ENCODE measurements around the gene ST6GALNAC3. TPM values are rescaled to one million over a fixed set of nuclear protein-coding genes. Genes with fewer than 3 reads are reported as not detected.

Gene ST6GALNAC3
- polyA plus RNA-seq, 1 donor (not counting 4 experiments of a cell fraction or from before 2014, with no cell fraction given): 0.08 TPM

DNA sequence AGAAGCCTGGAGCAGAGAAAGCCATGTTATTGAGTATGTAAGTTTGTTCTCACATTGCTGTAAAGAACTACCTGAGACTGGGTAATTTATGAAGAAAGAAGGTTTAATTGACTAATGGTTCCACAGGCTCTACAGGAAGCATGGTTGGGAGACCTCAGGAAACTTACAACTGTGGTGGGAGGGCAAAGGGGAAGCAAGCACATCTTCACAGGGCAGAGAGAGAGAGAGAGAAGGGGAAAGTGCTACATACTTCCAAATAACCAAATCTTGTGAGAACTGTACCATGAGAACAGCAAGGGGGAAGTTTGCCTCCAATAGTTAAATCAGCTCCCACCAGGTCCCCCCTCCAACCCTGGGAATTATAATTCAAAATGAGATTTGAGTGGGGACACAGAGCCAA, 302.7 kb downstream of the ST6GALNAC3 start:
- dilution Hi-C loops (cut with MboI; ENCODE audit: extremely low pct_ligation_motif_present, low sequenced_read_pairs): no loop called here
- TF ChIP-seq, protein P1, sequence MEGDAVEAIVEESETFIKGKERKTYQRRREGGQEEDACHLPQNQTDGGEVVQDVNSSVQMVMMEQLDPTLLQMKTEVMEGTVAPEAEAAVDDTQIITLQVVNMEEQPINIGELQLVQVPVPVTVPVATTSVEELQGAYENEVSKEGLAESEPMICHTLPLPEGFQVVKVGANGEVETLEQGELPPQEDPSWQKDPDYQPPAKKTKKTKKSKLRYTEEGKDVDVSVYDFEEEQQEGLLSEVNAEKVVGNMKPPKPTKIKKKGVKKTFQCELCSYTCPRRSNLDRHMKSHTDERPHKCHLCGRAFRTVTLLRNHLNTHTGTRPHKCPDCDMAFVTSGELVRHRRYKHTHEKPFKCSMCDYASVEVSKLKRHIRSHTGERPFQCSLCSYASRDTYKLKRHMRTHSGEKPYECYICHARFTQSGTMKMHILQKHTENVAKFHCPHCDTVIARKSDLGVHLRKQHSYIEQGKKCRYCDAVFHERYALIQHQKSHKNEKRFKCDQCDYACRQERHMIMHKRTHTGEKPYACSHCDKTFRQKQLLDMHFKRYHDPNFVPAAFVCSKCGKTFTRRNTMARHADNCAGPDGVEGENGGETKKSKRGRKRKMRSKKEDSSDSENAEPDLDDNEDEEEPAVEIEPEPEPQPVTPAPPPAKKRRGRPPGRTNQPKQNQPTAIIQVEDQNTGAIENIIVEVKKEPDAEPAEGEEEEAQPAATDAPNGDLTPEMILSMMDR (optimal IDR thresholded peaks at IDR 0.05 in 1 of 3, IDR thresholded peaks at IDR 0.05 in 1 of 3, conservative IDR thresholded peaks at IDR 0.05 in 1 of 3; ENCODE audit: extremely low read depth in 1 of 3, insufficient read depth in 2 of 3, low read length in 3 of 3): no peak
- DNase-seq (ENCODE audit: low read depth, low spot score) (no peak), FAIRE-seq (no peak)
- no peak overlapping the region for H3K4me2 ChIP-seq (ENCODE audit: control insufficient read depth, extremely low read depth, insufficient read depth, low read depth, low read length)
- no peaks in the 10 kb centered on the region for H3K27me3 ChIP-seq (ENCODE audit: control insufficient read depth, extremely low read depth, insufficient read depth, low read length)
- no peaks in the 10 kb centered on the region for H3K4me1 ChIP-seq (ENCODE audit: control insufficient read depth, extremely low read depth, insufficient read depth, low read length)
- H3K27ac ChIP-seq (ENCODE audit: control insufficient read depth, insufficient read depth, low read length): no peak overlapping the region
- no peaks in the 10 kb centered on the region for H3K79me2 ChIP-seq (ENCODE audit: control insufficient read depth, insufficient read depth, low read length)
- no peaks in the 10 kb centered on the region for H3K9me3 ChIP-seq (ENCODE audit: control insufficient read depth, low read depth, low read length)
- H3K36me3 ChIP-seq (ENCODE audit: control insufficient read depth in 2 of 2, extremely low read depth in 1 of 2, insufficient read depth in 2 of 2, low read length in 2 of 2): no peaks in the 10 kb centered on the region
- H4K20me1 ChIP-seq (ENCODE audit: control insufficient read depth, extremely low read depth, insufficient read depth, low read length): no peaks in the 10 kb centered on the region
- no peak overlapping the region for H3K9ac ChIP-seq (ENCODE audit: control insufficient read depth, extremely low read depth, insufficient read depth, low read length)
- no peak overlapping the region for H3K4me3 ChIP-seq (ENCODE audit: control insufficient read depth in 2 of 3, extremely low read depth in 1 of 3, insufficient read depth in 2 of 3, low read depth in 1 of 3, low read length in 3 of 3)
- no peak overlapping the region for H2AFZ ChIP-seq (ENCODE audit: control insufficient read depth, low read length)
- H3K9me1 ChIP-seq (ENCODE audit: control insufficient read depth, extremely low read depth, insufficient read depth, low read length): no peaks in the 10 kb centered on the region

DNA sequence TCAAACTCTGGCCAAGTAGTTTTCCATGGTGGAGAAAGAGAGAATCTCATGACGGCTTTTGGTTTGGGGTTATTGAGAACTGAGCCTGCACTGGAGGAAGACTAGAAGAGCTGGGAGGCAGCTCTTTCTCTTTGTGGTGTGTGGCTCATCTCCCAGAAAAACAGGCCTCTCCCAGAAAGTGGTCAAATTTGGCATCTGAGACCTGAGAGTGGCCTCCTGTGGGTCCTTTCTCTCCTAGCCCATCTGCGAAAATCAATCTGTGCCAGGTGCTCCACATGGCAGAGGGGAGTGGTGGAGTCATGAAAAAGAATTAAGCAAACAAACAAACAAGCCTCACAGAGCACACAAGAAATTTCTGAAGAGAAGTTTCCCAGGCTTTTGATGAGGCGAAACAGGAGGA, 305.0 kb downstream of the ST6GALNAC3 start:
- dilution Hi-C loops (cut with MboI; ENCODE audit: extremely low pct_ligation_motif_present, low sequenced_read_pairs): no loop called here
- H3K9ac ChIP-seq (ENCODE audit: control insufficient read depth, extremely low read depth, insufficient read depth, low read length): no peak overlapping the region
- H2AFZ ChIP-seq (ENCODE audit: control insufficient read depth, low read length): no peak overlapping the region
- H3K9me3 ChIP-seq (ENCODE audit: control insufficient read depth, low read depth, low read length): no peaks in the 10 kb centered on the region
- DNase-seq (ENCODE audit: low read depth, low spot score) (no peak), FAIRE-seq (no peak)
- H3K4me3 ChIP-seq (ENCODE audit: control insufficient read depth in 2 of 3, extremely low read depth in 1 of 3, insufficient read depth in 2 of 3, low read depth in 1 of 3, low read length in 3 of 3): no peak overlapping the region
- no peaks in the 10 kb centered on the region for H3K79me2 ChIP-seq (ENCODE audit: control insufficient read depth, insufficient read depth, low read length)
- H3K4me1 ChIP-seq (ENCODE audit: control insufficient read depth, extremely low read depth, insufficient read depth, low read length): no peaks in the 10 kb centered on the region
- H3K4me2 ChIP-seq (ENCODE audit: control insufficient read depth, extremely low read depth, insufficient read depth, low read depth, low read length): no peak overlapping the region
- no peaks in the 10 kb centered on the region for H3K36me3 ChIP-seq (ENCODE audit: control insufficient read depth in 2 of 2, extremely low read depth in 1 of 2, insufficient read depth in 2 of 2, low read length in 2 of 2)
- no peaks in the 10 kb centered on the region for H3K9me1 ChIP-seq (ENCODE audit: control insufficient read depth, extremely low read depth, insufficient read depth, low read length)
- TF ChIP-seq EZH2 (IDR thresholded peaks at IDR 0.05; ENCODE audit: low read length): no peak
- TF ChIP-seq, protein P1 (optimal IDR thresholded peaks at IDR 0.05 in 1 of 3, IDR thresholded peaks at IDR 0.05 in 1 of 3, conservative IDR thresholded peaks at IDR 0.05 in 1 of 3; ENCODE audit: extremely low read depth in 1 of 3, insufficient read depth in 2 of 3, low read length in 3 of 3): no peak
- H4K20me1 ChIP-seq (ENCODE audit: control insufficient read depth, extremely low read depth, insufficient read depth, low read length): no peaks in the 10 kb centered on the region
- H3K27ac ChIP-seq (ENCODE audit: control insufficient read depth, insufficient read depth, low read length): no peak overlapping the region
- H3K27me3 ChIP-seq (ENCODE audit: control insufficient read depth, extremely low read depth, insufficient read depth, low read length): no peaks in the 10 kb centered on the region

All from keratinocyte (primary cell).